WI38 (cell line): Measurements from ENCODE around the gene PITPNM3.

Experiments
- H3K4me3 ChIP-seq: 2 replicates; pipeline ENCODE4 v1.5.1; 2011; ENCODE audit warnings: low read depth, mild to moderate bottlenecking, control low read depth, low read length
- TF ChIP-seq, protein P1 (sequence below): IDR thresholded peaks from 2 replicates; pipeline ENCODE4 v1.5.1; 2012; ENCODE audit warnings: low read depth, mild to moderate bottlenecking, control low read depth, low read length

Gene PITPNM3

DNA sequence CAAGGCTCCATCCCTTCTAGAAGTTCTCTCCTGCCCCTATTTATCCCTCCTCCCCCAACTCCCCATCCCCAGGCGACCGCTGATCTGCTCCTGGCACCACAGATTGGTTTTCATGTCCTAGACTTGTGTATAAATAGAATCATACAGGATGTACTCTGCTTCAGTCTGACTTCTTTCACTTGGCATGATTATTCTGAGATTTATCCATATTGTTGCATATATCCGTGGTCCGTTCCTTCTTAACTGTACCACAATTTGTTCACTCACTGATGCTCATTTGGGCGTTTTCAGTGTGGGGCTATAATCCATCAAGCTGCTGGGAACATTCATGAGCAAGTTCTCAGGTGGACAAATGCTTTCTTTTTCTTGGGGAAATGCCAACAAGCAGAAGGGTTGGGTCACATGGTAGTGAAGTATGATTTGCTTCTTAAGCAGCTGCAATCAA lies 23.9 kb downstream of the PITPNM3 start:
- TF ChIP-seq, protein P1, sequence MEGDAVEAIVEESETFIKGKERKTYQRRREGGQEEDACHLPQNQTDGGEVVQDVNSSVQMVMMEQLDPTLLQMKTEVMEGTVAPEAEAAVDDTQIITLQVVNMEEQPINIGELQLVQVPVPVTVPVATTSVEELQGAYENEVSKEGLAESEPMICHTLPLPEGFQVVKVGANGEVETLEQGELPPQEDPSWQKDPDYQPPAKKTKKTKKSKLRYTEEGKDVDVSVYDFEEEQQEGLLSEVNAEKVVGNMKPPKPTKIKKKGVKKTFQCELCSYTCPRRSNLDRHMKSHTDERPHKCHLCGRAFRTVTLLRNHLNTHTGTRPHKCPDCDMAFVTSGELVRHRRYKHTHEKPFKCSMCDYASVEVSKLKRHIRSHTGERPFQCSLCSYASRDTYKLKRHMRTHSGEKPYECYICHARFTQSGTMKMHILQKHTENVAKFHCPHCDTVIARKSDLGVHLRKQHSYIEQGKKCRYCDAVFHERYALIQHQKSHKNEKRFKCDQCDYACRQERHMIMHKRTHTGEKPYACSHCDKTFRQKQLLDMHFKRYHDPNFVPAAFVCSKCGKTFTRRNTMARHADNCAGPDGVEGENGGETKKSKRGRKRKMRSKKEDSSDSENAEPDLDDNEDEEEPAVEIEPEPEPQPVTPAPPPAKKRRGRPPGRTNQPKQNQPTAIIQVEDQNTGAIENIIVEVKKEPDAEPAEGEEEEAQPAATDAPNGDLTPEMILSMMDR, result no peak
- no peak overlapping the region for H3K4me3 ChIP-seq

DNA sequence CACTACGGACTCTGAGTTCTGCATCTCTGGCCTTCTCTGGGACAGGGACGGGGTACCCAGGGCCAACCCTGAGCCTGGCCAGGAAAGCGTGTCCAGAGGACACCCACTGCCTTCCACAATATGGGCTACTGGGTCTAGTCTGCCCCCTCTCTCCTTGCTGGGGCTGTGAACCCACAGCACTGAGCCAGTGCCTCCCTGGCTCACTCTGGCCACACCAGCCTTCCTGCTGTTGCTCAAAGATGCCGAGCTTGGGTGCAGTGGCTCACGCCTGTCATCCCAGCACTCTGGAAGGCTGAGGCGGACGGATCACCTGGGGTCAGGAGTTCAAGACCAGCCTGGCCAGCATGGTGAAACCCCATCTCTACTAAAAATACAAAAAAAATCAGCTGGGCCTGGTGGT lies 24.8 kb downstream of the PITPNM3 start:
- TF ChIP-seq, protein P1, result no peak
- H3K4me3 ChIP-seq, result no peak overlapping the region

DNA sequence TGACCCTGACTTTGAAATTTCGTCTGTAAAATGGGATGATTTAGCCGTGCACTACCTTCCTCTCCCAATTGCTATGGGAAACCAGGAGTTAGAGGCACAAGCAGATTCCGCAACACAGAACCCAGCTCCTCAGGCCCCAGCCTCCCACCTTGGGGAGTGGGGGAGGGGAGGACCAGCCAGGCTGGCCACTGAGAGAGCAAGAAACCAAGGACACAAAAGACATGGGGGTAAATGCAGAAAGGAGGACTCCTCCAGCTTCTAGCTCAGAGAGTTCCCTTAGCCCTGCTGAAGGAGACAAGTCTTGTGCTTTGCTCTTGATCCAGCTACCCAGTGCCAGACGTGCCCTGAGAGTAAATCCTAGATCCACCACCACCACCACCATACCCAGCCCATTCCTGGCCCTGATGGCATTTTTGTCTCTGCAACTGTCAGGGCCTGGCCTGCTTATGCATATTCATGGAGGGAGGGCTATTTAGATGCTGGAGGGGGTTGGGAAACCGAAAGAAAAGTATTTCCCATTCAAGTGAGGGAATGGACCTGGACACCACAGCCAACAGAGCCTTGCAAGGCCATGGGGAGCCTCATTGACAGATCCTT lies 25.9 kb downstream of the PITPNM3 start:
- TF ChIP-seq, protein P1, result no peak
- H3K4me3 ChIP-seq, result no peak overlapping the region

DNA sequence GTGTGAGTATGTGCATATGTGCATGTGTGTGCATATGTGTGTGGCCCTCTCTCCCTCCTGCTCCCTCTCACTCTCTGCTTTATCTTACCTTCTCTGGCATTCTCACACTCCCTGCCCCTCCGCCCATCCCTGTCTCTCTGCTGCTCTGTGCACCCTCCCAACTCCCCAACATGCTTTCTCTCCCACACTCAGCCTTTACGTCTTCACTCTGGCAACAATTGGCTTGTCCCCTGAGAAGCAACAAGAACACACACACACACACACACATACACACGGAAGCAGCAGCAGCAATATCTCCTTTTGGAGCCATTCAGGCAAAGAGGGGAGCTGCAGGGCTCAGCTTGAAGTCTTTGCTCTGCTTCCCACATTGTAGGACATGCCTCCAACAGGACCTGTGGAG lies 27.8 kb downstream of the PITPNM3 start:
- H3K4me3 ChIP-seq, result no peak overlapping the region
- TF ChIP-seq, protein P1, result no peak

DNA sequence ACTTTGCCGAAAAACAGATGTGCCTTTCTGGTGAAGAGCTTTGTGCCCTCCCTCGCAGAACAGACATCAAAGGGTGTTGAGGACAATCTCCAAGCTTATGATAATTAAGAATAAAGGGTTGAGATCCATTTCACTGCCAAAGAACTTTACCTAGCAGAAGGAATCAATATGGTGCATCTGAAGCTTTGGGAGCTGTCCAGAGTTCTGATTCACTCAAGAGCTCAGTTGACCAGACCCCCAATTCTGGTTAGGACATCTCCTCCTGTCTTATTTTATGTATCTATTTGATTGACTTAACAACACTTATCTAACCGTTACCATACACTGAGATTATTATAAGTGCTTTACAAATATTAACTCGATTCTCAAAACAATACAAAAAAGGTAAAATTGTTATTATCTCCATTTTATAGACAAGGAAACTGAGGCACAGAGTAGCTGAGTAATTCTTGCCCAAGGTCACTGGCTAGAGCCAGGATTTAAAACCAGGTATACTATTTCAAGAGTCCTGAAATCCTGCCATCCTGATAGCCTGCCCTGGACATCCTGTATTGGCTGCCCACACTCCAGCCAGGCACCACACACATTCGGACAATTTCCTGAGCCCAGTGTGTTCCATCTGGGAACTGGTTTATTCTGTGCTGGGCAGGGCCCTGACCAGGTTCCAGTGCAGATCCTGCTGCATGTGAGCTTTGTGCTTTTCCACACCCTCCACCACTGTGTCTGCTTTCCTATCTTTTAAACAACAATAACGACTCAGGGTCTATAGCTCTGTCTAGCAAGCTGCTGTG lies 29.8 kb downstream of the PITPNM3 start:
- no peak overlapping the region for H3K4me3 ChIP-seq
- TF ChIP-seq, protein P1, result no peak

DNA sequence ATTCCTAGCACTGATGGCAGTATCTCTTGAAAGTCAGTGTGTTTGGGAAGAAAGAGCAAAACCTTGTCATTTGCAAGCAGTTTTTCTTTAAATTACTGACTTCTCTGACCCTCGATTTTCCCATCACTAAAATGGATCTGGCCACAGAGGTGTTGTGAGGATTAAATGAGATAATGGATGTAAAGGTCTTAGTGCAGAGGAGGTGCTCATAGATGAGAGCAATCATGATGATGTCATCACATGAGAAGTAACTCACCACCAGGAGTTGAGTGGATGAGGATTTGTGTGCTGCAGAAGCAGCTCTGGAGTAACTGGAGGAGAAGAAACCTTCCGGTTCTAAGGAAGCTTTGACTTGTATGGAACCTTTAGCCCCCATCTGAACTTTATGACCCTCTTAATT lies 30.6 kb downstream of the PITPNM3 start:
- TF ChIP-seq, protein P1, result no peak
- H3K4me3 ChIP-seq, result no peak overlapping the region

DNA sequence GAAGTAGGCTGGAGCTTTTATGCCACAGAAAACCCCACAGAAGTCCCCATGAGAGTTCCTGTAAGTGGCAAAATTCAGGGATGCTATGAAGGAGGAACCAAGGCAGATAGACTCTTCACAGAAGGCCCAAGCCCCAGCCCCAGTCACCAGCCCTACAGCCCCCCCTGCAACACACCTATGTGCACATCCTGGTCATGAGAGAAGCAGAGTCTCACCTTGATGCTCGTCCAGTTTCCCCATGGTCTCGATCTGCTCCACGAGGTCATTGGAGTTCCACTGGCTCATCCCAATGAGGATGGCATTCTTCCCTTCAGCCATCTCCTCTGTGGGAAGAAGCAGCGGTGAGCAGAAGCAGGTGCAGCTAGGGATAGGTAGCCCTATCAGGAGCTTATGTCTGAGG lies 31.2 kb downstream of the PITPNM3 start:
- H3K4me3 ChIP-seq, result no peak overlapping the region
- TF ChIP-seq, protein P1, result no peak
